NCI-H146 (cell line): Measurements from ENCODE around the gene USP3.
A peak's percentile ranks its signal among the peaks of the same experiment; 100 is the strongest.

Source experiments
- DNase-seq: peaks from one replicate; lab custom pipeline; 2025; lab: John Stamatoyannopoulos, UW

The USP3 gene

DNA sequence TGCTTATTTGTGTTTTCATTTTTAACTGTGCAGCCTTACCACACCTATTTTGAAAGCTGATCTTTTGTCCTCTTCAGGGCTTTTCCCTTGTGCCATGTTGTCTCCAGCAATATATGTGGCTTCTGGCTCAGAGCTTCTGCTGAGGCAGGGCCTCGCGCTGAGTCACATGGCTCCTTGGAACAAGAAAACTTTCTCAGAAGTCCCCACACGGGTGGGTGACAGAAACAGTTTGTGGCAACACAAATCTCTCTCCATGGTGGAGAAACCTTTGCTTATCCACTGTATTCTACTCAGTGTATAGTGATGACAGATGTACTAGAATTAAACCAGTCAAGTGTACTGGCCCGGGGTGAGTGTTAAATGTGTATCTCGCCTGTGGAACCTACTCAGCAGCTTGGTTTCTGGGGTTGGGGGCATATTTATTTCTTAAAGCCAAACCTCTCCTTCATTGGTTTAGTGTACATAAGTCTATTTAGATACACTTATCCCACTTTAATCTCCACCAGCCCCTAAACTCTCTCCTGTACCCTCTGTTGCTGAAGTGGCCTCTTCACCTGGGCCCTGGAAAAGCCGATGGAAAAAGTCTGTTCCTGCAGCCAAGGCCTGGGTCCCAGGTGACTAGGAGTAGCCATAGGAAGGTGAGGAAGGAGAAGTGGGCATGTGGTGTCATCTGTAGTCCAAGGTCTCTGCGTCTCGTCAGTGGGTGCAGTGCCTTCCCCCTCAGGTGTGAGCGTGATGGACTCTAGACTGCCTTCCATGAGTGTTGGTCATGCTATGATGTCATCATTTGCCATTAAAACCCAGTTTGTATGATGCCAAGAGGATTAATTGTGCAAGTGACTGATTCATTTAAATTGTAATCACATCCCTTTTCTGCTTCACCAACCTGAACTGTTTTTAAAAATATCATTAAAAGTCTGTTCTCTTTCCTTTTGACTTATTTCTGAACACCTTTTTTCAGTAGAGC, 89.6 kb downstream of the USP3 start:
- DNase-seq: no peak

DNA sequence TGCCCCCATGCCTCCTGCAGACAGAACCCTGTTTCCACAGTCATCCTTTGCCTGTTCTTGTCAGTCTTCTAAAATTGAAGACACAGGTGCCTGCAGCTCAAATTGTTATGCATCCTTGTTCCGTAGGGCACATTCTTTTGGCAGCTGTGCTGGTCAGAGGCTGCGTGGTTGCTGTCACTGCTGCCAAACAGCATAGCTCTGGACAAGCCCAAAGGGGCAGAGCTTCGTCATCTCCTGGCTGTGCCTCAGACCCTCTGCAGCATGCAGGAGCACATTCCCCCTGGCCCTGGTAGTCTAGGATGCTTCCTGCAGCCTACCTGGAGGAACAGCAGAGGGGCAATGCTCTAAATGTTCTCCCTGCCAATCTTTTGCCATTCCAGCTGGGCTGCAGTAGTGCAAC, 90.7 kb downstream of the USP3 start:
- no peak for DNase-seq

DNA sequence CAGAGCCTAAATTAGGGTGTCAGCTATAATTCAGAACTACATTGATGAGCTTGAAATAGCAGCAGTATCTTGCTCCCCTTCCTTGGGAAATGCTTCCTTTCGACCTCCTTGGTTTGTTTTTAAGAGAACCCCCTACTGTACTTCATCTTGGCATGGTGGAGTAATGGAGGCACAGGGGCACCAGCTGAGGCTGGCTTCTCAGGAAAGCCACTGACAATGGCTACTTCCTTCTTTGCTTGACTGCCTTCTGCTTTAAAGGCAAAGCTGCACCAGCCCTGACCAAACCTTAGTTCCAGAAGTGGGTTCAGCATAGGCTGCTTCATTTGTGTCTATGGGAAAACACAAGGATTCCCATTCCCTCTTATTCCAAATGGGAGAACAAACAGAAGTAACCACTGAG, 91.3 kb downstream of the USP3 start:
- DNase-seq: no peak

DNA sequence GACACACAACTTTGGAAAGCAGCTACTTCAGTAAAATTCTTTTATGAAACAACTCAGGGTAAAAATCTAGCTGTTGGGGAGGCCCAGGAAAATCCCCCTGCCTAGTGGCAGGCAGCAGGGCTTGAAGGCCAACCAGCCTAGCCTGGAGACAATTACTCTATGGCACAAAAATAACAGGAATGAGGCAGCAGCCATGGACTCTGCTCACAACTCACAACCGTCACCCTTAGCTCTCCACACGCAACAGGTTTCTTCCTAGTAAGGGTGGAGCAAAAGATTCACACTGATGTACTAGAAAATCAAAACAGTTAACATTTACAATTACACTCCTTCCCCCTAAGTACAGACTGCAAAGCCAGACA, 92.3 kb downstream of the USP3 start:
- no peak for DNase-seq

DNA sequence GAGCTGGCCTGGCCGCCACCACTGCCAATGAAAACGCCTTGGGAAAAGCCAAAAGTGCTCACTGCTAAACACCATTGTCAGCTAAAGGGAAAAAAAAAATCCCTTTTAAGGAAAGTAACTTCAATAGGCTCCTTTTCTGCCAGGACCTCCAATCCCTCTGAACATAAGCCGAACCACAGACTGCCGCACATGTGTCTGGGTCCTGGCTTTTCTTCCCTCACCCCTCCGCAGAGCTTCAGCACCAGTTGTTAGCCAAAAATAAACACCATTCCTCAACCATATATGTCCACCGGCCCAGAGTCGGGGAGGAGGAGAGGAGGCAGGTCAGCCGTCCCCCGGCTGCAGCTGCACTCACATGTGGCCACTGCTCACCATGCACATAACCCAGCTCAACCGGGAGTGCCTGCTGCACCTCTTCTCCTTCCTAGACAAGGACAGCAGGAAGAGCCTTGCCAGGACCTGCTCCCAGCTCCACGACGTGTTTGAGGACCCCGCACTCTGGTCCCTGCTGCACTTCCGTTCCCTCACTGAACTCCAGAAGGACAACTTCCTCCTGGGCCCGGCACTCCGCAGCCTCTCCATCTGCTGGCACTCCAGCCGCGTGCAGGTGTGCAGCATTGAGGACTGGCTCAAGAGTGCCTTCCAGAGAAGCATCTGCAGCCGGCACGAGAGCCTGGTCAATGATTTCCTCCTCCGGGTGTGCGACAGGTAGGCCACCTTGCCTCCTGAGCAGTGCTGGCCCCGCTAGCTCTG, 92.8 kb downstream of the USP3 start, which contains the start of gene FBXL22:
Gene FBXL22, plus strand, starts transcription at position 350 of the 753 bp plus-strand sequence. Its CDS starts 6 bp downstream, at position 356.
- no peak for DNase-seq

DNA sequence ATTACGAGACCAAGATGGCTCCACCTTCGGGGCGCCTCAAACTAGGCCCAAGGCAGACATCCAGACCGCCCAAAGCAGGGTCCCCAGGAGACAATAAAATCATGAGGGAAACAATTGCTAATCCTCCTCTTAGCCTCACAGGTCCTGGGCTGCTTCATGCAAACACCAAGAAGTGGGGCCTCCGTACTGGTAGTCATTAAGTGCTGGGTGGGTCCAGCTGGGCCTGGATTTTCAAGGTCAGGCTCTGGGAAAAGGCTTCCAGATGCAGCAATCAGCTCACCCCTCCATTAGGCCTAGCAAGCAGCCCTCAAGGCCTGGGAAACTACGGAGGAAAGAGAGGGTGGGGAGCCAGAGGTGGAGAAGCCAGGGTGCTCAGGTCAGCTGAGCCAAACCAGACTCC, 93.4 kb downstream of the USP3 start:
- no peak for DNase-seq

DNA sequence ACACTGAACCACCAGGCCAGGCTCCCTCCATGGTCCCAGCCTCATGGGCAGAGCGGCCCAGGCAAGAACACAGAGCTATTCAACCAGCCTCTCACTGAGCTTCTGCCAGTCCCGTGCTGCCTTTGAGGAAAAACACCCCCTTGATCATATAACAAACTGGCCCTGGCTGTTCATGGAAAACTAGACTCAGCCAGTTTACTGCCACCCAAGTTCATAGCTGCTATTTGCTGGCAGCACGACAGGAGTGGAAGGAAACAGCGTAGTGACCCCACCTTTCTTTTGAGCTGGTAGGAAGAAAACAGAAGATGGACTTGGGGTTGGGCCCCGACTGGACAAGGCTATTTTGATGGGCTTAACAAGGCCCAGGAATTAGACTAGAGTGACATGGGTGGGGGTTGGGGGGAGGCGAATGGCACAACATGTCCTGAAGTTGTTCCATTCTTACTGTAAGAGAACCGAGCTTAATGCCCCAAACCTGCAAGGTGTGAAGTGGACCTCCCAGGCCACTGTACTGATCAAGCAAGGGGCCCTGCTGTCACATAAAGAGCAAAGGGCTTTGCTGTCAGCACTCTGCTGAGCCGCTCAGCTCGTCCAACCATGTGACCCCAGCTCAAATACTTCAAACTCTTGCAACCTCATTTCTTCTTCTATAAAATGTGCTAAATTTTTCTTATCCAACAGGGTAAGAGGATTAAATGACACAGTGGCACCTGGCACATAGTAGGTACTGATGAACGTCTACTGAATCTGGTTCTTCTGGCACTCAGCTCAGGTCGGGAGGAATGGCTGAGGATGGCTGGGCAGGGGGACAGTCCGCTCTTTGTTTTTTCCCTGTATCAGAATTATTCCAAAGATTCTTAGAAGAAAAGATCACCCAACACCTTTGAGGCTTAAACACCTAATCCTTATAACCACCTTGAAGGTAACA, 94.3 kb downstream of the USP3 start:
- DNase-seq: no peak

DNA sequence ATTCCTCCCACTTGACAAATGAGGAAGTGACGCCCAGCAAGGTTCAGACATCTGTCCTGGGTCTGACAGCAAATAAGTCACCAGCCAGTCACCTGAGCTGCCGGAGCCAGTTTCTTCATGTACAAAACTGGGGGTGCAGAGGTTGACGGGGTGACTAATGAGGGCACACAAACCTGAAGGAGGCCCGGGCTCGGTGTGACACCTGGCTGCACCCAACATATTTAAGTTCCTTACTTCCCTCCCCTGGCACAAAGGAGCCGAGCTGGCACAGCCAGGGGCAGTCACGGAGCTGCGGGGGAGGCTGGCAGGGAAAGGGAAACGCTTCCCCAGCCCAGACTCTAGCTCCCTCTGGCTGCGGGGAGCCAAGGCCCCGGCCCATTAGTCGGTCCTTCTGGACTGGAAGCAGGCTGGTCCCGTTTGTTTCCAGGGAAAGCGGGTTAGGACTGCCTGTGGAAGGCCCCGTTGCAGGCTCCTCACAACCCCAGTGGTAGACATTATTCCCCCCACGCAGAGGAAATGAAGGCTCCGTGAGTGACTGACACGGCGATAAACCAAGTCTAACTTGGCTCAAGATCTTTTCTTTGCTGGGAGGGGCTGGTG, 95.1 kb downstream of the USP3 start:
- DNase-seq: peak; percentile 36

DNA sequence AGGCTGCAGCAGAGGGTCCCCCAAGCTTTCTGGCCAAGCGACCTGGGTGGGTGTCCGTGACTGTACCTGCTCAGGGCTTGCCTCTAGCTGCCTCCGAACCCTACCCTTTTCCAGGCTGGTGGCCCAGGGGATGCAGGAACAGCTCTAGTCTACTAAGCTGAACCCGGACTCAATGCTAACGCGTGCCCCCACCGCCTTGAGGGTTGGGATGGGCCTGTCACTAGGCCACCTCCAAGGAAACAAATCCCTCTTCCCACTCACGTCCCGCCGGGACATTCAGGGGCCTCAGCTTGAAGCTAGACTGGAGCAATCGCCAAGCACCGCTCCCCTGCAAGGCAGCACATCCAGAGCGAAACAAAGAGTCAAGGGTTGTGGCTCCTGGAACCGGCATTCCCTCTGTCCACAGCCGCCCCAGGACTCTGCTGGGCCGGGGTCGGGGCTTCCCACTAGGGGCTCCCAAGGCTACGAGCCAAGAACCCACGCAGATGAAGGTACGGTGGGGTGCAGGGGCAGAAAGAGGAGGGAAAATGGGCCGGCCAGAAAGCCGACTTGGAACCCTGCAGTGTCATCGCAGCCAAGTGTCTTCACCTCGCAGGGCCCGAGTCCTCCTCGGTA, 95.7 kb downstream of the USP3 start:
- peak; percentile 46 for DNase-seq

DNA sequence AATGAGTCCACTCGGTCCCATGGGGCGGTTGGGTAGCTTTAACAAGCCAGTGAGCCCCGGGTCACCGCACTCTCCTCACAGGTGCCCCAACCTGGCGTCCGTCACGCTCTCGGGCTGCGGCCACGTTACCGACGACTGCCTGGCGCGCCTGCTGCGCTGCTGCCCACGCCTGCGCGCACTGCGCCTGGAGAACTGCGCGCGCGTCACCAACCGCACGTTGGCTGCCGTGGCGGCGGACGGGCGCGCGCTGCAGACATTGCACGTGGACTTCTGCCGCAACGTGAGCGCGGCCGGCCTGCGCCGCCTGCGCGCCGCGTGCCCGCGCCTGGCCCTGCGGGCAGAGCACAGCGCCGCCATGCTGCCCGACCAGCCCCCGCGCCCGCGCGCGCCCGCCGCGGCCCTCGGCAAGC, 96.2 kb downstream of the USP3 start:
- peak; percentile 88 for DNase-seq

DNA sequence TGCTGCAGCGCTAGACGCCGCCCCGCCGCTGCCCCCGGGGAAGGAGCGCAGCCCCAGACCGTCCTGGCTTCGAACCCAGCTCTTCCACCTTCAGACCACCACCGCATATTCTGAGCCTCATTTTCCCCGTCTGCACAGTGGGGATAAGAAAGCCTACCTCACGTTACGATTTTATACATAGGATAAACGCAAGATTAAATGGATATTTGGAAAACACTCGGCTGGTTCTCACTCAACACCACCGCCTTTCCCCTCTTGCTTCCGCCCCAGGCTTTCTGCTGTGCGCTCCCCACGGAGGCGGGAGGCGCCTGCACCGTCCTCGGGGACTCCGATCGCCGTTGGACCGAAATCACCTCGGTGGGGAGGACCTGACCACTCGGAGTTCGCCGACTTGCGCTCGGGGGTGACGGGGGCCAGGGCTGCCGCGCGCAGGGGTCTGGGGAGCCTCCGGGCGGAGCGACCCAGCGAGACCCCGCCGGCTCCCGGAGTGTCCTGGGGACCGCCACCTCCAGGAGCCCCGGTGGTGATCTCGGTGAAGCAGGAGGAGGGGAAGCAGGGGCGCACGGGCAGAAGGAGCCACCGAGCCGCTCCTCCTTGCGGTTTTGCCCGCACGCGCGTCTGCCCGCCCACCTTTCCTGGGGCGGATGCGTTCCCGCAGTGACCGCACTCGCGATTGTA, 96.8 kb downstream of the USP3 start:
- DNase-seq: peak; percentile 54

DNA sequence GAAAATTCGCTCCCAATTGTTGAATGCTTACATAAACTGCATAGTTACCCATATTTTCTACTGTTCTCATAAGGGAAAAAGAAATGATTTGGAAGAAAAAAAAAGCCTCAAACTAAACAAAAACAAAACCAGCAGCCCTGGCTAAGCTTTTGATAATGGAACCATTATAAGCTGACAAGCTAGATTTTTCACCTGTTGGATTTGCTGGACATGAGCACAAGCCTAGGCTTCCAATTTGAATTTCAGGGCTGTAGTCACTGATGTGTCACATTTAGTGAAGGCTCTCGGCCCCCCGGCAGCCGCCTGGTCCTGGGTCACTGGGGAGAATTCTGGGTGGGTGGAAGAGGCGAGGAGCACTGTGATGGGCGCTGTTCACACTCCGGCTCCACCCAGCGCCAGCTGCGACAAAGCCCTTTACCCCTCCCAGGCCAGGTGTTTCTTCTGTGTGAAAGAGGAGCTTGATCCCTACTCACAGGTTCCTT, 97.4 kb downstream of the USP3 start:
- DNase-seq: peak; percentile 75

DNA sequence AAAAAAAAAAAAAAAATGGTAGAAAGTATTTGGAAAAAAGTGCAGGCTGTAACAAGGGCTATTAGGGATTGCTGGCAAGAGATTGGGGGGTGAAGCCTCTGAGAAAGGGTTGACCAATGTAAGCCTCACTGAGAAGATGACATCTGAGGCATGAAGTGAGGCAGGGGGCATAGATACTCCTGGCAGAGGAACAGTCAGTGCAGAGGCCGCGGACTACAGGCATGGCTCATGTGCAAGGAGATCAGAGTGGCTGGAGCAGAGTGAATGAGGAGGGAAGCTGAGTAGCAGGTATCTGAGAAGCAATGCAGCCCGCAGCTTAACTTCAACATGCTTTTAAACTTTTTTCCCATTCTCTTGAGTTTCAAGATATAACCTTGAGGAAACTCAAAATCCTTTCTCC, 98.2 kb downstream of the USP3 start:
- no peak for DNase-seq

DNA sequence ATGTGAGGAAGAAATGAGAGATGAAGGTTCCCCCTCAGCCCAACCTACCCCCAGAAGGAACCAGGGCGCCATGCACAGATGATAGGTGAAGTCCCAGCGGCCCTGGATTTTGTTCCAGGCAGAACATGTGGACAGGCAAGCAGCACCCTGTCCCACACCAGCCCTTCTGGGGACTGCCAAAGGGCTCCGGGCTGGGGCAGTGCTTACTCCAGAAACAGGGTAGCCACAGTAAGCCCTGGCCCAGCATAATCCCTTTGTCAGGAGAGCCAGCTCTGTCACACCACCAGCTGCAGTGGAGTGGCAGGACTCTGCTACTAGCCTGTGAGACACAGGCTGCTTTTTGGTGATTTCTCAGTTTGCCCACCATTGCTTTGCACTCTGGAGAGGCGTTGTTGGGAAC, 99.1 kb downstream of the USP3 start:
- no peak for DNase-seq

DNA sequence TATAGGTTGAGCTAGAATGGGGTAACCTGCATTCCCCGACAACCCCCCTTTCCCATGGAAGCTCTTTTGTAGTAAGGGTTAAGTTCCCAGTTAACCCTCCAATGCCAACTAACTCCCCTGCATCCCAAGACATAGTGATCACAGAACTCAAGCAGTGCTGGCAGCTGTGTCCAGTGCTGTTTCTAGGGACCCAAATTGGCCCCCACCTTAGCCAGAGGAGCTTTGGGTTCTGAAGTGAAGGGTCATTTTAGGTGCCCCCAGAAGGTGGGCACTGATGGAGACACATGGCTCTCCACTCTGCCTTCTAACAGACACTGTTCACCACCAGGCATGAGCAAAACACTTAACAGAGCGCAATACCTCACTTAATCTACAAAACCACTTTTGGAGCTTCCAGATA, 99.9 kb downstream of the USP3 start:
- no peak for DNase-seq

DNA sequence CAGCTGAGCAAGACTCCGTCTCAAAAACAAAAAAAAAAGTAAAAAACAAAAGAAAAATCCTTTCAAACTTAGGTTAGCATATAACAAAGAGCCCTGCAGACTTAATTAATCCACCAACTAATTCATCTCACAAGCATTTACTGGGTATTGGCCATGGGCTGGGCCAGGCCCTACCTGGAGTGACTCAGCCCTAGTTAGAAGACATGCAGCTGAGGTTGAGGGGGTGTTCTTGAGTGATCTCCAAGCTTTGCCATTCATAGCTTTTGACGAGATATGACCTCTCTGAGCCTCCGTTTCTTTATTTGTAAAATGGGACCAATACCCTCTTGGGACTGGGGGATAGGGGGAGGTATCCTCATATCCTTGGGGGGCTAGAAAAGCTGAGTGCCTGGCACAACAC, 100.6 kb downstream of the USP3 start:
- DNase-seq: no peak

DNA sequence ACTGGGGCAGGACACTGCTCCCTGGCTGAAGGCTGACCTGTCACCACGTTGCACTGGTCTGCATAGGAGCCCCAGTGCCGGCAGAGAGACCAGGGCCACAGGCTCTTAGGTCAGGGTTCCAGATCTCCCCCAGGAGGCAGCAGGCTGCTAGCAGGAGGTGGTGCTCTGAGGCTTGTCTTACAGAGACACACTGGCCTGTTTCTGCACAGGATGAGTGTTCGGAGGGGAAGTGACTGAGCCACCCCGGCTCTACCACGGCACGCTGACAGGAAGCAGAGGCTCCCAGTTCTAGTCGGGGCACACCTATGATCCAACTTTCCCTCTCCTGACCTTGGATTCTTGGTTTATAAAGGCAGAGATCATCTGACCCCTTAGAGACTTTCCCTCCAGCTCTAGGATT, 101.4 kb downstream of the USP3 start:
- no peak for DNase-seq

DNA sequence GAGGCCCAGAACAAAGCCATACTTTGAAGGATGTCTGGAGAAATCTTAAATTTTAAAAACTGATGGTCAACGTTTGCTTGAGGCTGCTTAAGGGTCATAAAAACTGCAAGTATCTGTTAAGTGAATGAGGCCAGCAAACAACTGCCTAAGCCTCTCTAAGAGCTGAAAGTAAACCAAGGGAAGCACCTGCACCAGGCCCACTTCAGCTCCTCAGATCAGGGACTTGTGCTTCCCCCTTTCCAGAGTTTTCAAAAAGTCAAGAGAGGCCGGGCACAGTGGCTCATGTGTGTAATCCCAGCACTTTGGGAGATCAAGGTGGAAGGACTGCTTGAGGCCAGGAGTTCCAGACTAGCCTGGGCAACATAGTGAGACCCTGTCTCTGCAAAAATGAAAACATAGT, 101.9 kb downstream of the USP3 start:
- no peak for DNase-seq

DNA sequence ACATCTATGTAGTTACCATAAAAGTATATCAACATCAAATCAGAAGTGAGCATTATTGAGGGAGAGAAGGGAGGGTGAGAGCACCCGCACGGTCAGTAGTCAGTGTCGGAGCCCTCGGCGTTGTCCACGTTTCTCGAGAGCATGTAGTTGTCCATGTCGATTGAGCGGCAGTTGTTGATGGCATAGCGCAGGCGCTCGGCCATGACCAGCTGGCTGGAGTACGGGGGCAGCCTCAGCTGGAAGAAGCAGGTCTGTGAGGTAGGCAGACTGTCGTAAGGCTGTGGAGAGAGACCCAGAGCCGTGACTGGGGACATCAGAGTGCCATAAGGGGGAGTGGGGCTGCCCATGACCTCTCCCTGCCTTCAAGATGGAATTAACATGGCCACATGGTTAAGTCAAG, 104.6 kb downstream of the USP3 start:
- DNase-seq: no peak

DNA sequence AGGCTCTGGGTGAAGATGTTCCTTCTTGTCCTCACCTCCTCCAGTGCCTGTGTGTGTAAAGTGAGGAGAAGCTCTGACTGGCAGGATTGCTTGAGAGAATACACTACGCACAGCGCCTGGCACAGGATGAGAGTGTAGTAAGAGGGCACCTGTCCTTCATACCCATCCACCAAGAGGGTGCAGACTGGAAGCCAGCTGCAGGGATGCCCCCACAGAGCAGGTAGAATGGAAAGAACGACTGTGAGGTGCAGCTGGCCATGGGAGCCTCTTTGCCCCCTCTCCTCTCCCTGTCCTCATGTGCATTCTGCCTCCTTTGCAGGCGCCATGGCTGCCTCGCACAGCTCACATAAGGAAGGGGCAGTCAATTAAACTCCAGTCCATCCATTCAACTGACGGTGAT, 105.1 kb downstream of the USP3 start:
- no peak for DNase-seq
